WERI-Rb-1 (cell line): ENCODE measurements around the gene TBCD.

Experiments used
- DNase-seq: peaks from one replicate; pipeline ENCODE4 v3.0.0-alpha.2; 2020
- H3K27ac ChIP-seq: fragments of 250-450 bp; sonication (Bioruptor Pico); 2 replicates; pipeline ENCODE4 v1.5.1; 2020; ENCODE audit warnings: mild to moderate bottlenecking, moderate library complexity
- H3K27me3 ChIP-seq: fragments of 250-450 bp; sonication (Bioruptor Pico); 2 replicates; pipeline ENCODE4 v1.5.1; 2021; ENCODE audit warnings: mild to moderate bottlenecking, low read depth, moderate library complexity; ENCODE audit not compliant: insufficient read depth, severe bottlenecking
- H3K36me3 ChIP-seq: fragments of 250-450 bp; sonication (Bioruptor Pico); 2 replicates; pipeline ENCODE4 v1.5.1; 2020; ENCODE audit warnings: mild to moderate bottlenecking, moderate library complexity
- H3K4me3 ChIP-seq: 2 replicates; pipeline ENCODE4 v1.5.1; 2011; ENCODE audit warnings: low read depth, mild to moderate bottlenecking, control low read depth, low read length
- H3K9me3 ChIP-seq: fragments of 250-450 bp; sonication (Bioruptor Pico); 2 replicates; pipeline ENCODE4 v1.5.1; 2021; ENCODE audit warnings: mild to moderate bottlenecking, moderate library complexity; ENCODE audit not compliant: severe bottlenecking
- TF ChIP-seq, protein P1 (sequence below): IDR thresholded peaks from 2 replicates; pipeline ENCODE4 v1.5.1; 2011; ENCODE audit warnings: low read depth, mild to moderate bottlenecking, control low read depth, inconsistent platforms, low read length

Gene TBCD

DNA sequence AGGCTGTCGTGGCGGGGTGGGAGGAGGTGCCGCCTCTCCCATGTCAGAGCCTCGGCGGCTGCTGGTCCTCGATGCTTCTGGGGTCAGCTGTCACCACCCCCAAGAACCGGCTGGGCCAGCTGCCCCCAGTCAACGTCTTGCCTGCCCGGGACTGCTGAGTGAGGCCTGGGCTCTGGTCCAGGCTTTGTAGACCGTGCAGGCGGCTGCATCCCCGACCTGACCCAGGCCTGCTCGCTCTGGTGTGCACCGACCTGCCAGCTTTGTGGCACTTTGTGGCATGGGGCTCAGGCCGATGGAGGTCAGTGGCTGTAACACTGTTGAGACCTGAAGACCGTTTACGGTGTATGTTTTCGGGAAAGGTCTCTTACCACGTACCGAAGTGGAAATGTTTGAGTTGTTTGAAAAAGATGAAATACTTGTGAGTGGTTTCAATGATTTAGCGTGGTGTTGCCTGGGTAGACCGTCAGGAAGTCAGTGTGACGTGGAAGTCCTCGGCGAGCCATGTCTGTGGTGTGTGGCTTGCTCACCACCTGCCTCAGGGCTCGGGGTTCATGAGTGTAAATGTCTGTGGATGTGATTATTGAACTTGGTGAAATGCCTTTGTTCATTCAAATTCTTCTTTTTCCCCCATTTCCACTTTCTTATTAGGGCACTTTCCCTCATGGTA is 141.2 kb downstream of the TBCD start:
- H3K27ac ChIP-seq: no peak overlapping the region
- no peak overlapping the region for H3K4me3 ChIP-seq
- DNase-seq: no peak
- H3K36me3 ChIP-seq: peaks cover 80% of the 10 kb centered on the region
- TF ChIP-seq, protein P1, sequence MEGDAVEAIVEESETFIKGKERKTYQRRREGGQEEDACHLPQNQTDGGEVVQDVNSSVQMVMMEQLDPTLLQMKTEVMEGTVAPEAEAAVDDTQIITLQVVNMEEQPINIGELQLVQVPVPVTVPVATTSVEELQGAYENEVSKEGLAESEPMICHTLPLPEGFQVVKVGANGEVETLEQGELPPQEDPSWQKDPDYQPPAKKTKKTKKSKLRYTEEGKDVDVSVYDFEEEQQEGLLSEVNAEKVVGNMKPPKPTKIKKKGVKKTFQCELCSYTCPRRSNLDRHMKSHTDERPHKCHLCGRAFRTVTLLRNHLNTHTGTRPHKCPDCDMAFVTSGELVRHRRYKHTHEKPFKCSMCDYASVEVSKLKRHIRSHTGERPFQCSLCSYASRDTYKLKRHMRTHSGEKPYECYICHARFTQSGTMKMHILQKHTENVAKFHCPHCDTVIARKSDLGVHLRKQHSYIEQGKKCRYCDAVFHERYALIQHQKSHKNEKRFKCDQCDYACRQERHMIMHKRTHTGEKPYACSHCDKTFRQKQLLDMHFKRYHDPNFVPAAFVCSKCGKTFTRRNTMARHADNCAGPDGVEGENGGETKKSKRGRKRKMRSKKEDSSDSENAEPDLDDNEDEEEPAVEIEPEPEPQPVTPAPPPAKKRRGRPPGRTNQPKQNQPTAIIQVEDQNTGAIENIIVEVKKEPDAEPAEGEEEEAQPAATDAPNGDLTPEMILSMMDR: no peak
- H3K9me3 ChIP-seq: no peaks in the 10 kb centered on the region
- no peaks in the 10 kb centered on the region for H3K27me3 ChIP-seq

DNA sequence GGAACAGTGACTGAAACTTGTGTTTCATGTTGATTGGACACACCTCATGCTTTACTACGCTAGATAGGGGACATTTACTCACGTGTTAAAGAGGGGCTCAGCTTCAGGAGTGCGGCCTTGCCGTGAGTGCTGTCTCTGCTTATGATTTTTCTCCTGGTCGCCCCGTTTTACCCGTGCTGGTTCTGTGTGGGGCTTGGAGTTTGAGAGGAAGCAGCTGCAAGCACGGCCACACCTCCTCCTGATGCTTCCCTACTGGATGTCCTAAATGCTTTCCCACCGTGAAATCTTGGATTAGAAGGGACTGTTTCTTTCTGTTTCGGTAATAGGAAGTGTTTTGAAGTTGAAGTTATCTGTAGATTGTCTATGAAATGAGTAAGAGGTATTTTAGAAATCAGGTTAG is 141.9 kb downstream of the TBCD start:
- TF ChIP-seq, protein P1: no peak
- Histone ChIP-seq H3K27me3 (no peaks in the 10 kb centered on the region), H3K27ac (peak overlapping the region; percentile 18; the same call in 1 of the 2 replicates), H3K36me3 (peaks cover 82% of the 10 kb centered on the region), H3K9me3 (no peaks in the 10 kb centered on the region), H3K4me3 (no peak overlapping the region)
- DNase-seq: no peak

DNA sequence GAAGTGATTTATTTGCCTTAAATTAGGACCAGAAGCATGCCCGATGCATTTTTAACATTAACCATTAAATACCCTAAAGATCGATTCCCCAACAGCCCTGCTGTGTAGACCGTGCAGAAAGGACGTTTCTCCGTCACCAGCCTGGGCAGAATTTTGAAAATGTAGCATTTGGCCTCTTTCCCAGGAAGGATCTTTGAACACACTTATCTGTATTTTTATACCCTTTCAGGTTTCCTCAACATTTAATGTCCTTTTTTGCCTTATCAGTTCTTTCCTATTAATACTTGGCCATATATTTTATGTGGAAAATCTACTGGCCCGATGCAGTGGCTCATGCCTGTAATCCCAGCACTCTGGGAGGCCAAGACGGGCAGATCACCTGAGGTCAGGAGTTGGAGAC is 142.5 kb downstream of the TBCD start:
- no peak overlapping the region for H3K4me3 ChIP-seq
- no peaks in the 10 kb centered on the region for H3K27me3 ChIP-seq
- H3K27ac ChIP-seq: no peak overlapping the region; the same call in 1 of the 2 replicates
- no peaks in the 10 kb centered on the region for H3K9me3 ChIP-seq
- H3K36me3 ChIP-seq: peaks cover 80% of the 10 kb centered on the region
- TF ChIP-seq, protein P1: no peak
- no peak for DNase-seq

GRCh38 chr17:82895087-82895486 is 143.2 kb downstream of the TBCD start:
- TF ChIP-seq, protein P1: no peak
- DNase-seq: no peak
- no peaks in the 10 kb centered on the region for H3K27me3 ChIP-seq
- H3K36me3 ChIP-seq: peaks cover 77% of the 10 kb centered on the region
- no peak overlapping the region for H3K4me3 ChIP-seq
- no peak overlapping the region for H3K27ac ChIP-seq
- H3K9me3 ChIP-seq: no peaks in the 10 kb centered on the region

- H3K27ac ChIP-seq: no peak overlapping the region
These were observed 144.5 kb downstream of the TBCD start for GRCh38 chr17:82896071-82897000.

More at GRCh38 chr17:82896071-82897000, 144.5 kb downstream of the TBCD start:
- no peaks in the 10 kb centered on the region for H3K9me3 ChIP-seq
- peaks cover 77% of the 10 kb centered on the region for H3K36me3 ChIP-seq
- H3K27me3 ChIP-seq: no peaks in the 10 kb centered on the region
- DNase-seq: no peak
- no peak overlapping the region for H3K4me3 ChIP-seq
- TF ChIP-seq, protein P1: no peak
